ENCODE results near the gene FAM222A. TPM values are rescaled to one million over a fixed set of nuclear protein-coding genes. Genes with fewer than 3 reads are reported as not detected.

FAM222A gene
- total and polyA plus RNA-seq, 2 experiments from 2014 or later = 0.97 TPM; not detected in 1

DNA sequence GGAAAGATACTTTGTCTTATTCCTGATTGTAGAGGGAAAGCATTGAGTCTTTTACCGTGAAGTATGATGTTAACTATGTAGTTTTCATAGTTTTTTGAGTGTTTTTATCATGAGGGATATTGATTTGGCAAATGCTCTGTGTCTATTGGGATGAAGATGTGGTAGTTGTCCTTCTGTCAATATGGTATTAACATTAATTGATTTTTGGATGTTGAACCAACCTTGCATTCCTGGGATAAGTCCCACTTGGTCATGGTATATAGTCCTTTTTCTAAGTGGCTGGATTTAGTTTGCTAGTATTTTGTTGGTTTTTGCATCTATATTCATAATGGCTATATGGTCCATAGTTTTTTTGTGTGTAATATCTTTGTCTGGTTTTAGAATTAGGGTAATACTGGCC is 42.8 kb downstream of the FAM222A start:
- TF ChIP-seq EZH2 (IDR thresholded peaks at IDR 0.05; ENCODE audit: insufficient read depth, poor library complexity, severe bottlenecking) (no peak), EZH2phosphoT487 (IDR thresholded peaks at IDR 0.05; ENCODE audit: insufficient read depth, low read depth) (no peak)
- Histone ChIP-seq H3F3A (ENCODE audit: insufficient read depth) (no peaks in the 10 kb centered on the region), H3K36me3 (ENCODE audit: low read depth) (no peaks in the 10 kb centered on the region), H3K79me2 (ENCODE audit: insufficient read depth) (no peaks in the 10 kb centered on the region), H3K27ac (no peak overlapping the region), H2AFZ (no peak overlapping the region), H3K9ac (no peak overlapping the region), H3K9me2 (ENCODE audit: insufficient read depth) (no peaks in the 10 kb centered on the region), H4K20me1 (ENCODE audit: insufficient read depth) (no peaks in the 10 kb centered on the region), H3K4me2 (ENCODE audit: unreplicated experiment) (no peak overlapping the region), H3K9me3 (ENCODE audit: low read depth) (peaks cover 3% of the 10 kb centered on the region), H3K27me3 (replicated peaks; ENCODE audit: insufficient read depth) (no peaks in the 10 kb centered on the region), H3K4me3 (no peak overlapping the region), H3K4me1 (ENCODE audit: insufficient read depth) (no peaks in the 10 kb centered on the region)
- in situ Hi-C loops (cut with MboI) = no loop called here
- 50 to 62% methylated on average over 1 of the region's 1 CpG for whole genome bisulfite sequencing, 2 experiments (ENCODE audit: low coverage in 1 of 2, low lambda C conversion rate in 2 of 2, missing lambda C conversion rate in 2 of 2)
- DNase-seq = no peak

DNA sequence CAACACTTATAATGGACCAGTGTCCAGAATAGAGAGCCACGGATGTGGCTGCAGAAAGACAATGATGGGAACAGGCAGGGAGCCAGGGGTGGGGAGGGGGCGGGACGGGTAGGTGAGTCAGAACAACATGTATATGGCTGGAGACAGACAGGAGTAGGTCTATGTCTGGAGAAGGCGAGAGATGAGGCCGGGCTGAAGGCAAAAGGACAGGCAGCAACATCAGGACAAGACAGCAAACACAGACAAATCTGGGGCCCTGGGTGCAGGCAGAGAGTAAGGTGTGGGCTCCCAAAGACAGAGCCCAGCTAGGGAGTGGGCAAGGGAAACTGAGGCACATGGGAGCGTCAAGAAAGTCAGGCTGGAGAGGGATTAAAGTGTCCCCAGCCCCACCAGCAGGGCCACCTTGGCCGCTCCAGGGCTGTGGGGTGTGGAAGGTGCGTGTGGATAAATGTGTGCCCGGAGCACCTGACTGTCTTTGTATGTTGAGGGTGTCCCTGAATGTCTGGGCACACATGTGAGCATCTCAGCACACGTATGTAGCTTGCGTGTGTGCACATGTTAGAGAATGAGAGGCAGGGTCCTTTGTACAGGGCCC is 44.1 kb downstream of the FAM222A start:
- no peak for DNase-seq
- peaks cover 3% of the 10 kb centered on the region for H3K9me3 ChIP-seq (ENCODE audit: low read depth)
- WGBS, 2 experiments (ENCODE audit: low coverage in 1 of 2, low lambda C conversion rate in 2 of 2, missing lambda C conversion rate in 2 of 2) = 56 to 59% methylated on average over 10 to 11 of the region's 11 CpGs

DNA sequence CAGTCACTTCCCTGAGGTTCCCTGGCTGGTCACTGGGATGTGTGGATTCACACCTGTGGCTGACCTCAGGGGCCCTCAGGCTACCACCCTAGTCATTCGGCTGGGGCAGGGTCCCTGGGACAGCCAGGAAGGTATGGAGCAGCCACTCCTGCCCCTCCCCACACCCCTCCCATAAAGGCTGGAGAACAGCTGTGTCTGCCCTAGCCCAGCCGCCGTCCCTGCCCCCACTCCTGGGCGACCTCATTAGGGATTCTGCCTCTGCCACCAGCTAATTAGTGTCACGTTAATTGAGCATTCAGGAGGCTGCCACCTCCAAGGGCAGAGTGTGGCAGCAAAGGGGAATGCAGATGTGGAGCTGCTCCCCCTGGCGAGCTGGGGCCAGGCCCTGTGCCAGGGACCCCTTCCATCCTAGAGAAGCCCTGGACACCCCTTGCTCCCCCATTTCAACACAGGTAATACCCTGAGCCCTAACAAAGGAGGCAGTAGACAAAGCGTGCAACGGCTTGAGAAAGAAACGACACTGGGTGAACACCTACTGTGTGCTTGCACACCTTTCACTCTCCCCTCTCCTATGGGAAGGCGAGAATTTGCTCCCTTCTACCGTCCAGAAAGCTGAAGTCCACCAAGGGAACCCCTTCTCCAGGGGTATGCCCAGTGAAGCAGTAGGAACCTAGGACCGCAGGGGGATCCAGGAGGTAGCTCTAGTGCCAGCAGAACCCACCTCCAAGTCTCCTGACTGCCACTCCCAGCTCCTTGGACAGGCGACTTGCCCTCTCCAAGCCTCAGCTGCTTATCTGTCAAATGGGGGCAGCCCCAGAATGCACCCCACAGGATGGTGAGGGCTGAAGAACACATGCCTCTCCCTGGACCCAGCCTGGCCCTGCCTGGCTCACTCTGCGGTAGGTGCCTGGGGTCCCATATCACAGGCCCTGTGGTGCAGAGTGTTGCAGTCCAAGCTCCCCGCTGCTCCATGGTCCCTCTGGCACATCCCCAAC is 45.1 kb downstream of the FAM222A start:
- no peaks in the 10 kb centered on the region for H3K79me2 ChIP-seq (ENCODE audit: insufficient read depth)
- H3K27ac ChIP-seq = no peak overlapping the region
- H3K9me3 ChIP-seq (ENCODE audit: low read depth) = peaks cover 3% of the 10 kb centered on the region
- 54 to 58% methylated on average over 12 to 14 of the region's 15 CpGs for WGBS, 2 experiments (ENCODE audit: low coverage in 1 of 2, low lambda C conversion rate in 2 of 2, missing lambda C conversion rate in 2 of 2)
- no peaks in the 10 kb centered on the region for H3K27me3 ChIP-seq (replicated peaks; ENCODE audit: insufficient read depth)
- no peak overlapping the region for H3K4me2 ChIP-seq (ENCODE audit: unreplicated experiment)
- H3K4me3 ChIP-seq = no peak overlapping the region
- H2AFZ ChIP-seq = no peak overlapping the region
- H4K20me1 ChIP-seq (ENCODE audit: insufficient read depth) = no peaks in the 10 kb centered on the region
- no peaks in the 10 kb centered on the region for H3K36me3 ChIP-seq (ENCODE audit: low read depth)
- no peak overlapping the region for H3K9ac ChIP-seq
- H3F3A ChIP-seq (ENCODE audit: insufficient read depth) = no peaks in the 10 kb centered on the region
- in situ Hi-C loops (cut with MboI) = no loop called here
- no peak for TF ChIP-seq EZH2 (IDR thresholded peaks at IDR 0.05; ENCODE audit: insufficient read depth, poor library complexity, severe bottlenecking)
- TF ChIP-seq EZH2phosphoT487 (IDR thresholded peaks at IDR 0.05; ENCODE audit: insufficient read depth, low read depth) = no peak
- H3K9me2 ChIP-seq (ENCODE audit: insufficient read depth) = no peaks in the 10 kb centered on the region
- DNase-seq = no peak
- H3K4me1 ChIP-seq (ENCODE audit: insufficient read depth) = no peaks in the 10 kb centered on the region

More for the DNA sequence above, 44.1 kb downstream of the FAM222A start:
- H3F3A ChIP-seq (ENCODE audit: insufficient read depth) = no peaks in the 10 kb centered on the region
- no peak overlapping the region for H3K27ac ChIP-seq
- no peaks in the 10 kb centered on the region for H3K27me3 ChIP-seq (replicated peaks; ENCODE audit: insufficient read depth)
- no peaks in the 10 kb centered on the region for H3K4me1 ChIP-seq (ENCODE audit: insufficient read depth)
- H2AFZ ChIP-seq = no peak overlapping the region
- no peaks in the 10 kb centered on the region for H4K20me1 ChIP-seq (ENCODE audit: insufficient read depth)
- no peak overlapping the region for H3K4me3 ChIP-seq
- H3K79me2 ChIP-seq (ENCODE audit: insufficient read depth) = no peaks in the 10 kb centered on the region
- TF ChIP-seq EZH2 (IDR thresholded peaks at IDR 0.05; ENCODE audit: insufficient read depth, poor library complexity, severe bottlenecking) (no peak), EZH2phosphoT487 (IDR thresholded peaks at IDR 0.05; ENCODE audit: insufficient read depth, low read depth) (no peak)
- H3K4me2 ChIP-seq (ENCODE audit: unreplicated experiment) = no peak overlapping the region
- in situ Hi-C loops (cut with MboI) = no loop called here
- H3K9me2 ChIP-seq (ENCODE audit: insufficient read depth) = no peaks in the 10 kb centered on the region
- no peaks in the 10 kb centered on the region for H3K36me3 ChIP-seq (ENCODE audit: low read depth)
- H3K9ac ChIP-seq = no peak overlapping the region

DNA sequence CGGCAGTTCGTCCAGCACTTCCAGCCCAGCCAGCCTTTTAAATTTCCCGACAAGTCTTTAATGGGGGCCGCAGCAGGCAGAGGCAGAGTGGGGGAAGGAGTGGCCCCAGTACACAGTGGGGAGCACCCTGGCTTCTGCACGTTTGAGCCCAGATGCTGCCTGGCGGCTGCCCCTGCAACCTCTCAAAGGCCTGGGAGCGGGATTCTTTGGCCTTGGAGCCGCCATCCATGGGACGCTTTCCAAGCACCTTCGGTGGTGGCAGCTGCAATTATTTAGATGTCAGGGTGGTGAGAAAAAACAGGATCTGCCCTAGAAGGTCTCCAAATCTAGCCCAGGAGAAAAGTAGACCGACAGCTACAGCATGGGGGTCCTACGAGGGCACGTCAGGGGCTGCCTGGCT is 46.0 kb downstream of the FAM222A start:
- H3K4me2 ChIP-seq (ENCODE audit: unreplicated experiment) = no peak overlapping the region
- H3K79me2 ChIP-seq (ENCODE audit: insufficient read depth) = no peaks in the 10 kb centered on the region
- H3K27ac ChIP-seq = no peak overlapping the region
- H3K4me3 ChIP-seq = no peak overlapping the region
- H3K9me3 ChIP-seq (ENCODE audit: low read depth) = peaks cover 3% of the 10 kb centered on the region
- H3K9me2 ChIP-seq (ENCODE audit: insufficient read depth) = no peaks in the 10 kb centered on the region
- WGBS, 2 experiments (ENCODE audit: low coverage in 1 of 2, low lambda C conversion rate in 2 of 2, missing lambda C conversion rate in 2 of 2) = 70 to 73% methylated on average over 13 of the region's 13 CpGs
- H4K20me1 ChIP-seq (ENCODE audit: insufficient read depth) = no peaks in the 10 kb centered on the region
- H2AFZ ChIP-seq = no peak overlapping the region
- TF ChIP-seq EZH2phosphoT487 (IDR thresholded peaks at IDR 0.05; ENCODE audit: insufficient read depth, low read depth) (no peak), EZH2 (IDR thresholded peaks at IDR 0.05; ENCODE audit: insufficient read depth, poor library complexity, severe bottlenecking) (no peak)
- H3K4me1 ChIP-seq (ENCODE audit: insufficient read depth) = no peaks in the 10 kb centered on the region
- no peak for DNase-seq
- in situ Hi-C loops (cut with MboI) = no loop called here
- no peaks in the 10 kb centered on the region for H3F3A ChIP-seq (ENCODE audit: insufficient read depth)
- no peak overlapping the region for H3K9ac ChIP-seq
- no peaks in the 10 kb centered on the region for H3K36me3 ChIP-seq (ENCODE audit: low read depth)
- no peaks in the 10 kb centered on the region for H3K27me3 ChIP-seq (replicated peaks; ENCODE audit: insufficient read depth)

Measured in GM23248 (cell line).